Smooth muscle cell of the brain vasculature (primary cell): ENCODE measurements around the gene RPL35.

Experiments
- DNase-seq: peaks from one replicate; pipeline ENCODE4 v3.0.0-alpha.2; 2012; ENCODE audit warnings: low read depth, low spot score

Gene RPL35

DNA sequence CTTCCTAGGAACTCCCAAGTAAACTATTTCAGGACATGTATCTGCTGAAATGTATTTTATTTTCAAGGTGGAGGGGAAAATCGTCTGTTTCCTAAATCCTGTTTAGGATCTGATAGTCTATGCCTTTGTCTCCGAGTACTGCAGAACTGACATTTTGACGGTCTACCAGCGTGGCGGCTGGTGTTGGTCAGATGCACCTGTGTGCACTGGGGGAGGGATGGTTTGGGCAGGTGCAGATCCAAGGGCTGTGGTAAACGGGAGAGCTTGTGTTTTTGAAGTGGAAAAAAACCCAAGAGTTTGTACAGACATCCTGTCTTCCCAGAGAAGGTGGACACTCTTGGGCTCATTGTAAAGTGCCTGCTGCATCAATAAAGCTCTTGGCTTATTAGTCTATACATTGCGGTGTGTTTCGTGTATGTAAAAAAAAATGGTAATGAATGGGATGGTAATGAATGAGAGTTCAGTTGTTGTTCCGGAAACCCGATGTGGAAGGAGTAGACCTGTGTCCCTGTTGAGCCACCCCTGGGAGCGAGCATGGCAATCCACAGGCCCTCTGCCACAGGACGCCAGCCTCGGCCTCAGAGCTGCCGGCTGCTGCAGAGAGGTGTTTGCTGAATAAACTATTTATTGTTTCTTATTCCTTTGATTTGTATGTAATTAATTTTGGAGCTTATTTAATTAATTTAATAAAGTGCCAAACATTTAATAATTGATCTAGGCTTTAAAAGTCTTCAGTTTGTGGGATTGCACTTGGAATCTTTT is 15.4 kb upstream of the RPL35 start:
- no peak for DNase-seq

DNA sequence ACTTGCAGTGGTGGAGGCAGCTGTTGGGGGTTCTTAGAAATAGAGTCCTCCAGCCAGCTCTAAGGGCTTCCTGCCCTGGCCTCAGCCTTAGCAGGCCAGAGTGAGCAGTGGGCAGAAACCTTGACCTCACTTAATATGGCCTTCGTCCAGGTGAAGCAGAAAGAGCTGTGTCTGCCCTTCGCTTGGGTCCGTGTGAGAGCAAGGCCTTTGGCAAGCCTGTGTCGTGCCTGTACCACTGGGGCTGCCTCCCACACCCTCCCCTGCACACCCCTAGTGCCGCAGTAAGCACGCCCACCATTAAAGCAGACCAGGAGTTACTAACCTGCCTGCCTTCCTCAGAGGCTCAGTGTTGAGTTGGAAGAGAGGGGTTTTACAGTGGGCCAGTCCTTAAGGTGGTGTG is 13.7 kb upstream of the RPL35 start:
- DNase-seq = no peak

DNA sequence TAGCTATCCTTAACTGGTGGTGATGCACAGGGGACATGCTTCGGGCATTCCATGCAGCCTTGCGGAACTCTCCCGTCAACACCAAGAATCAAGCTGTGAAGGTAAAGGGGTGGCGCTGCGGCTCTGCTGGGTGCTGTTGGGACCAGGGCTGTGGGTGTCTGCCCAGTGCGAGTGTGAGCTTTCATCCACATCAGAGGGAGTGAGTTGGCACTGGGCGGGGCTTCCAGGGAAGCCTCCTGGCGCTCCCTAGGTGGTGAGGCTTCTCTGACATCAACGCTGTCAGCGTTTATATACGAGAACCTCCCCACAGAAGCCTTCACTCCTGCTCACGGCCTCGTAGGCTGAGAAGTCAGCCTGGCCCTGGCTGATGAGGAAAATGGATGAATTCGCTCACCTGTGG is 11.9 kb upstream of the RPL35 start:
- DNase-seq = no peak

DNA sequence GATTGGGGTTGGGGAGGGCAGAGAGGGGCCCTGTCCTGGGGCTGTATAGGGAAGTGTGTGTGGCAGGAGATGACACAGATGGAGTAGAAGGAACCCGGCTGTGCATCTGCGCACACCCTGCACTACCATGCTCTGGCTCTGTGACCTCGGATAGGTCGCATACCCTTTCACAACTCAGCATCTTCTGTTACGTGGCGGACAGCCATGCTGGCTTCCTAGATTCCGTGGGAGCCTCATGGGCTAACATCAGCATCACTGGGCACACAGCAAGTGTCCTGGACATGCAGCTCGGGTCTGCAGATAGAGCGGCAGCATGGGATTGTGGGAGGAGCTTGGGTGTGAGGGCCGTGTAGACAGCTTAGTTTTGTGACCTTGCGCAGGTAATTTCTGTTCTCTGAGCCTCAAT is 9.4 kb upstream of the RPL35 start:
- no peak for DNase-seq

DNA sequence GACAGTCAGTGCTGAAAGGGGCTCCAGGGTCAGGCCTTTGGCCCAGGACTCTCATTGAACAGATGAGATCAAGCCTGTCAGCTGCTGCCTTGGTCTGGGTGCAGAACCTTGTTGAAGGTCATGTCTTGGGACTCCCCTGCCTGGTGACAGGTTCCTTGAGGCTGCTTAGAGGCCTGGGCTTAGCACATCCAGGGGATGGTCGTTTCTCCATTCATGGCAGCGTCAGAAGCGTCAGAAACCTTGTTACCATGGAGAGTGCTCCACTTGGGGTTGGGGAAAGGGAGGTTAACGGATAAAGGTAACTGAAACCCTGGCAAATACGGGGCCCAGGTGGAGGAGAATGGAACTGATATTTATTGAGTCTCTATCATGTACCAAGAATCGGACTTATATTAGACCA is 9.0 kb upstream of the RPL35 start:
- DNase-seq = no peak

DNA sequence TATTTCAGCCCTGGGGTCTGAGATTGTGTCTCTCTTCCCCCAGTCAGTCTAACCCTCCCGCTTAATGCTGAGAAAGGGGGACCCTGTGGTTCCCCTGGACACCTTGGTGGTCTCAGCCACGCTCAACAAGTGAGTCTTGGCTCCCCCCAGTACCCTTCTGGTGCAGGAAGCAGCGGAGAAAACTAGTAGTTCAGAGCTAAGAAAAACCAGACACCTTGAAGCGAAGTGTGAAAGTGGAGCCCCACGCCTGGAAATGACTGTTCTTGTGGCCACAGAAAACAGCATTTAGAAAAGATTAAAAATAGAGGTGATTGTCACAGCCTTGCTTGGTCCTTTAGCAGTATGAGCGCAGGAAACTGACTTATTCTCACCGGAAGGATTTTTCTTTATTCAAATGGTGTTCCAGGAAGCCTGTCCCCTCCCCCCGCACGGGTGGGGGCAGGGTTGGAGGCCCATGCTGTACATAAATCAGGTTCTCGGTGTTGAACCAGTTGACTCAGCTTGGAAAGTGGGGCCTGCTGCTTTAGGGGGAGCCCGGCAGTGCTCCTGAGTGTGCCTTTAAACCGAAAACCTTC is 8.3 kb upstream of the RPL35 start:
- DNase-seq = no peak

DNA sequence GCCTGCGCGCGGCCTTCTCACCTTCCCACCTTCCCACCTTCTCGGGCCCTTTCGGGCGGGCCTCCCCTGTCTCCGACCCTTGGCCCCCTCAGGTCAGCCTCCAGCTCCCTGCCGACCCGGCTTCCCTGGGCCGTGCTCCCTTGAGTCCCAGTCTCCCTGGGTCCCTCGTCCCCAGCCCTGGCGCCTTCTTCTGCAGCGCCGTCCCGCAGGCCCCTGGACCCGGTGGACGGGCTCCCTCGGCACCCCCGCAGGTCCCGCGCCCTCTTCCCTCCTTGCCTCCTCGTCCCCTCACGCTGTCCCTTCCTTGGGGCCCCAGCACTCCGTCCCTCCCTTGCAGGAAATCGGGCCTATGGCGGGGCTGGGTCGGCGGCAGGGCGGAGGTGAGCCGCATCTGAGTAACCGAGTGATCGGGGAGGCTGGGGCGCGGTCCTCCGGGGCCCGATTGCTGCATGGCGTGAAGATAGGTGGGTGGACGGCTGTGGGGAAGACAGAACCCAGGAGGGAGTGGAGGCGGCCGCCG is 7.8 kb upstream of the RPL35 start:
- DNase-seq = no peak

DNA sequence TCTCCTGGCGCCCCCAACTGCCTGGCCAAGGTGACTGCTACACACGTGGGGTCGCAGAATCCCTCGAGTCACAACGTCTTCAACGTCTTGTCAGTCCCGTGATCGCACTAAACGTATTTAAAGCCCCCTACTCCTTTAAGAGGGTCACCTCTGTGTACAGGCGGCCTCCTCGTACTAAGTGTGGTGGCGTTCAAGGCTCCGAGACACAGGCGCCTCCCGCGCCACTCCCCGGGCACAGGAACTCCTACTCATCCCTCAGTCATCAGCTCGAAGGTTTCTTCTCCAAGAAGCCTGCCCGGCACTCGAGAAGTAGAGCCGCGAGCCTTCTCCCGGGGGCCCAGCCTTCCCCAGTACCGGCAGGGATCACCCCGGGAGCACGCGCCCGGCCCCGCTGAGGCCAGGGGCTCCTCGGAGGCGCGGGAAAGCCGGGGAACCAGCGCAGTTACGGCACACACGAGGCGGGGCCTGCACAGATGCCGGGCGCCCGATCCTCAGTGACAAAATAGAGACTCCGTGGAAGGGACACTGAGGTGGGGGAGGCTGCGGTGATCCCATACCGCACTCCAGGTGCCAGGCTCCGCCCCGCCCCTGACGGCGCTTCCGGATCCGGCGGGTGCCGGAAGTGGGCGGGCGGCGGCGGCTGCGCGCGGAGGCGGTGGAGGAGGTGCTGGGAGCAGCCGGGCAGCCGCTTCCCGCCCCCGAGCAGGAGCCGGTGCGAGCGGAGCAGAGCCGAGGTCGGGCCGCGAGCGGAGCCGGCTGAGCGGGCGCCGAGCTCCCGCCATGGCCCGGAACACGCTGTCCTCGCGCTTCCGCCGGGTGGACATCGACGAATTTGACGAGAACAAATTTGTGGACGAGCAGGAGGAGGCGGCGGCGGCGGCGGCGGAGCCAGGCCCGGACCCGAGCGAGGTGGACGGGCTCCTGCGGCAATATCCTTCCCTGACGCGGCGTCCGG is 7.0 kb upstream of the RPL35 start:
- peak; percentile 41 for DNase-seq

DNA sequence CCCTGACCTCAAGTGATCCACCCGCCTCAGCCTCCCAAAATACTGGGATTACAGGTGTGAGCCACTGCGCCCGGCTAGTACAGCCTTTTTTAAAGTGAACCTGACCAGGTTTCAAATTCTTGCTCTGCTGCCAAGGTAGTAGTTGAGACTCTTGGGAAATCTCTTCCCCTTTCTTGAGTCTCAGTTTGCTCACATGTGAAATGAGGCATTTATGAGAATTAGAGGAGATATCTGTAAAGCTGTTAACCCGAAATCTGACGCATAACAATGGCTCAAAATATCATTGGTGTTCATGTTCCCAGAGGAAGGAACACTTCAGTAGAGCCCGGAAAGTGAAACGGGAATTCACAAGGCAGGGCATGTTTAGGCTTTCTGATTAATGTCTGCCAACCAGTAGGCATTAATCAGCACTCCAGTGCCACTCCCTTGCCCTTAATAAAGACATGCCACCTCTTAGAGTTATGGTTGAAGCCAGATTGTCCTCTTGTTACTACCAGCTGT is 1.7 kb upstream of the RPL35 start:
- DNase-seq = no peak

DNA sequence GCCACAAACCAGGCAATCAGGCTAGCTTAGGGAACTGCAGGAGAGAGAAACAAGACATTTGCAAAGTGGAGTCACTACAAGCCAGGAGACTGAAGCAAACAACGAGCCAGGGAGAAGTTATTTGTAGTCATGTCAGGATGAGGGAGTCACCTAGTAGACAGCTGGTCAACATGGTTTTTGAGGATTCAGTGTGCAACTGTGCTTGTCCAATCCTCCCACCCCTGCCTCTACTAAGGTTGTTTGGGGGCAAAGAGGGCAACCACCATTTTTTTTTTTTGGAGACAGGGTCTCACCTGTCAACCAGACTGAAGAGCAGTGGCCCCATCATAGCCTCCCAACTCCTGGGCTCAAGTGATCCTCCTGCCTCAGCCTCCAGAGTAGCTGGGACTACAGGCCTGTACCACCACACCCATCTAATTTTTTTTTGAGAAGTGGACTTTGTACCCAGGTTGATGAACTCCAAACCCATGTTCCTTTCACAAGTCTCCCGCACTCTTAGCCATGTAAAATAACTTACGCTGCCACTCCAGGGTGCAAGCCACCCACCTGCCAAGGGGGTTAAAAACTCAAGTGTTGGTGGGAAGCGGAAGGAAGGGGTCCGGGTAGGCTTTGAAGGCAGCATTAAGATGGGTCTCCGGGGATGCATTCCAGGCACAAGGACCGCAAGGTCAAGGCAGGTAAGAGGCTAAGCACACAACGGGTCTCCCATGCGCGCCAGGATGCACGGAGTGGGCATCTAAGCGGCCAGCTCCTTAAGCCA is 995 bp downstream of the RPL35 start:
- DNase-seq = no peak

DNA sequence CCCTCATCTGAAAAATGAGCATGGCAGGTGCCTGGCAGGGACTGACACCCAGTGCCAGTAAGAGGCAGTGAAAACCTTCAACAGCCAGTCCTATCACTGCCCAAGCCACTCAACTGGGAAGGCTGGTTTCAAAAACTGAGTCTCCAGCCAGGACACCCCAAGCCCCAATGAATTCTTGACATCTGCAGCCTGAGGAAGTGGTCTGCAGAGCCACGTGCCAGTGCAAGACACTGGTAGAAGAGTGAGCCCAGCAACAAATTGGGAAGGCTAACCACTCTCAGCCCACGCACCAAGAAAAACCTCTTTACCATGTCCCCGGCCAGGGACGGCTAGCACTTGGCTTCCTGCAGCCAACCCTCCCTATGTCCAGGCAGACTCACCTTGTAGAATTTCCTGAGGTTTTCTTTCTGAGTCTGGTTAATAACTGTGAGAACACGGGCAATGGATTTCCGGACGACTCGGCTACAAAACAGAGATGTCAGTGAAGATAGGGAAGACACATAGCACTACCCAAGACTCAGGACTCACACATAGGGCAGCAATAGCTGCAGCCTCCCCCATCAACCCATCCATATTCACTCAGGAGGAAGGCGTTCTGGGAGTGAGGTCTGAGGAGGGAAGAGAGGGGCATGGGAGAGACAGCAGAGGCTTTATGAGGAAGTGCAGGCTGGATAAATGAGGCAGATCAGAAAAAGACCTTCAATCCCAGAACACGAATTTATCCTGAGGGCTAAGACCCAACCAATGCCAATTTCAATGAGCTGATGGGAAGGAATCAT is 1.8 kb downstream of the RPL35 start:
- DNase-seq = no peak

DNA sequence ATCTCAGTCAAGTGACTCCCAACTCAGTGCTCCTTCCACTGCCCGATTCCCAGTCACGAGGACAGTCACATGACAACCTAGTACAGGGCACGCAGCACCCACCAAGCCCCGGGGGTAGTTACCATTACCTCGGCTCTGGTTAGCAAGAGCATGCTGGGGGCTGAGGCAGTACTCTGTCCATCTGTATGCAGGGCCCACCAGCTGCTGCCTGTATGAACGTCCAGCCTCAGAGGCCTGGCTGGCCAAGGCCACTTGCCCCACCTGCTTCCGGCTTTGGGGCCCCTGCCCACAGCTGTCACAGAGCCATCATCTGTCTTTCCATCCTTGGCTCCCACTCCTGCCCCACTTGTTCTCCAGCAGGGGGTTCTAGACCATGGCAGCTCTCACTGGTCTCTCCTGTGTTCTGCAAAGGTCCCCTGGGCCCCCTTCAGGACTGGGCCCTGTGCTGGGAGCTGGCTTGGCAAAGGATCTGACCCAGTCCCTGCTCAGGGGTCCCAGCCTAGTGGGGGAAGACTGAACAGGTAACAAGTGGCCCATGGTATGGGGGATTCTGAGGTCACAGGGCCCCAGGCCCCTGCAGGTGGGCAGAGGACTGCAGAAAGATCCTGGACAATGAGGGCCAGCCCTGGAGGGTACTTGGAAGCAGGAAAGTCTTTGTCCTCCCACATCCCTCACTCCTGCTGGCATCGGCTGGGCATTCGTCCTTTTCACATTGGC is 3.3 kb downstream of the RPL35 start:
- no peak for DNase-seq

DNA sequence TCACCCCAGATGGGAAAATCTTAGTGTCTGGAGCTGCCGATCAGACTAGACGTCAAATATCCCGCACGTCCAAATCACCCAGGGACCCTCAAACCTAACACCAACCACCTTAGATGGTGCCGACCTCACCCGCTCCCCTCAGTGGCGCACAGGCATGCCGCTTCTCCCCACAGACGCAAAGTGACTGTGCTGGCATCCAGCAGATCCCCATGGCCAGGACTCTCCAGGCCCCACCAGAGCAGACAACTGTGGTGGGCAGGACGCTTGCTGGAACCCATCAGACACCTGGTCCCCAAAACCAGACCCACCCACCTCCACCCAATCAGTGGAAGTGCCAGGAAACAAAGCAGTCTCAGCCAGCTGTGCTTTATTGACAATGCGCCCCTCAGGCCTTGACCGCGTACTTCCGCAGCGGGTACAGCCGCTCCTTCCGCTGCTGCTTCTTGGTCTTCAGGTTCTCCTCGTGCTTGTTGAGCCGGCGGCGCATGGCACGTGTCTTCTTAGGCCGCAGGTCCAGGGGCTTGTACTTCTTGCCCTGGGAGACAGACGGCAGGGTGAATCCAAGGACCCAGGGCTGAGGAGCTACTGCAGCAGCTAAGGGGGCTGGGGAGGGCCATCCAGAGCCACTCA is 4.1 kb downstream of the RPL35 start:
- DNase-seq = no peak

DNA sequence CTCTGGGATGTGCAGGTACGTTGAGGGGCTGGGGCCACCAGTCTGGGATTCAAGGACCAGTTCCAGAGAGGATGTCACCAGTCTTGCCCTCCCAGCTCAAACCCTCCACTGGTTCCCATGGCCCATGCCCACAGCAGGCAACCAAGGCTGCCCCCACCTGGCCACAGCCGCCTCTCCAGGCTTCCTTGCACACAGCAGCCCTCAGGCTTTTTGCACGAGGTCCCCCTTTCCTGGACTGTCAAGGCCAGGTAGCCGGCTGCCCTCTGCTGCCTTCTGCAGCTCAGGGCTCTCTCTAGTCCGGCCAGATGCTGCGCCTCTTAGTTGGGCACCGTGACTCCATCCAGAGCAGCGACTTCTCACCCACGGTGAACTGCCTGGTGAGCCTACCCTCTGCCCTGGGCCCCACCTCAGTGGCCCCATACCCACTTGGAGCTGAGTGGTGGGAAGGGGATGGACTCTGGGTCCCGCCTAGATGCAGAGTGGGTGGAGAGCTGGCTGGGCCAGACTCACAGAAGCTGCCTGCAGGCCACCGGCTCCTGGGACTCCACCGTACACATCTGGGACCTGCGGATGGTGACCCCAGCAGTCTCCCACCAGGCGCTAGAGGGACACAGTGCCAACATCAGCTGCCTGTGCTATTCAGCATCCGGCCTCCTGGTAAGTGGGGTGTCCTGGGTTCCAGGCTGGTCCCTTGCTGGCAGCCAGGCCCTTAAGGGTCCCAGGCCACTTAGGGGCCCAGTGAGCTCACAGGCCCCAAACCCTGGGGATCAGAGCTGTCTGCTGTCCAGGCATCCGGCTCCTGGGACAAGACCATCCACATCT is 5.6 kb downstream of the RPL35 start:
- DNase-seq = no peak

DNA sequence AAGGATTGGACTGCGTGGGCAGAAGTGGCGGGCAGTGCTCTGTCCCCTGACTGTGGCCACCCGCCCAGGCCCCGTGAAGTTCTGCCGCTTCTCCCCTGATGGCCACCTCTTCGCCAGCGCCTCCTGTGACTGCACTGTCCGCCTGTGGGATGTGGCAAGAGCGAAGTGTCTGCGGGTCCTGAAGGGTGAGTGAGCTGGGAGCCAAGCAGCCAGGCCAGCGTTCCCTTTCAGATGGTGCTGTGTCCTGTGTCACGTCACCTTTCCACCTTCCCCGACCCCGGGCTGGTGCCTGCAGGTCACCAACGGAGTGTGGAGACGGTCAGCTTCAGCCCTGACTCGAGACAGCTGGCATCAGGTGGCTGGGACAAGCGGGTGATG is 6.2 kb downstream of the RPL35 start:
- DNase-seq = no peak

DNA sequence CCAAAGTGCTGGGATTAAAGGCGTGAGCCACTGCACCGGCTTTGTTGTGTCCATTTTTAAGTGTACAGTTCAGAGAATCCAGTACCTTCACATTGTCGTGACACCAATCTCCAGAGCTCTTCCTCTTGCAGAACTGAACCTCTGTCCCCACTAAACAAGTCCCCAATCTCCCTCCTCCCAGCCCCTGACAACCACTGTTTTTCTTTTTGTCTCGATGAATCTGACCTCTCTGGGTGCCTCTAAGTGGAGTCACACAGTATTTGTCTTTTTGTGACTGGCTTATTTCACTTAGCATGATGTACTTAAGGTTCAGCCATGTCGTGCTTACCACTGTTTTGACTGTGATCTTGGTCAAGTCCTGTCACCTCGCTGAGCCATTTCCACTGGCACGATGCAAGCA is 6.9 kb downstream of the RPL35 start:
- DNase-seq = no peak

DNA sequence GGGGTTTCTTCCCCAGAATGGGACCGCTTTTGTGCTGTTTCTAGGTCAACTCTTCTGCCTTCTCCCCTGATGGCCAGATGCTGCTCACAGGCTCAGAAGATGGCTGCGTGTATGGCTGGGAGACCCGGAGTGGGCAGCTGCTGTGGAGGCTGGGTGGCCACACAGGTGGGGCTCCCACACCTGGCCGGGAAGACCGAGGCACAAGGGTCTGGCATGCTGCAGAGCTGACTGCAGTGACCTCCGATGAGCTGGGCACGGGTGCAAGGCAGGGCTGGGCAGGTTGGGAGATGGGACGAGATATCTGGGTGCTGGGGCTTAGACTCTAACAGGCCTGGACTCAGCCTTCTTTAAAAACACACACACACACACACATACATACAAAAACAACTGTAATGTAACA is 7.6 kb downstream of the RPL35 start:
- DNase-seq = no peak

DNA sequence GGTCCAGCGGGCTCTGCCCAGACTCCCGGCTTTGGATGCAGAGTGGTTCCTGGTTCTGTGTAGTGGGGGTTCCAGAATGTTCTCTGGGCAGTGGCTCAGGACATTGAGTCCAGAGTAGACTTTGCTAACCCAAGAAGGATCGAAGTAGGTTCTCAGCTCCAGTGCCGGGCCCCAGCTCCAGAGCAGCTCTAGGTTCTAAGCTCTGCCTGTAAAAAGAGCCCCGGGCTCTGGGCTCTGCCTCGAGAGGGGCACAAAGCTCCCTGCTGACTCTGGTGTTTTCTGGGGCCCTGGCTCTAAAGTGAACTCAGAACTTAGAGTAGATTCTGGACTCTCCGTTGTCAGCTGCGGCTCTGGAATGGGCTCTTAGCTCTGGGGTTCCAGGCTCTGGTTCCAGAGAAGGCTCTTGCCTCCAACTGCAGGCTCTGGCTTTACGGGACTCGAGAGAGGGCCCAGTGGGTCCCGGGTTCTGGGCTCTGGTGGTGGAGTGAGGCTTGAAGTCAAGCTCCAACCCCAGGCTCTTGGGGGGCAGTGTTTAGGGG is 8.1 kb downstream of the RPL35 start:
- DNase-seq = no peak
